ENCODE results near the gene LAMA2. TPM values are rescaled to one million over a fixed set of nuclear protein-coding genes. Genes with fewer than 3 reads are reported as not detected.

Gene LAMA2
- total RNA-seq, 4 donors from 2014 or later, result 15.1 to 27.3 (median 25.0) TPM

GRCh38 chr6:129451187-129451586, 568.2 kb downstream of the LAMA2 start:
- no peak for DNase-seq (ENCODE audit: low spot score in 2 of 2)
- no peaks in the 10 kb centered on the region for H3K9me3 ChIP-seq
- no peak overlapping the region for H3K27ac ChIP-seq
- no peak overlapping the region for H3K4me3 ChIP-seq
- H3K36me3 ChIP-seq, result no peaks in the 10 kb centered on the region
- no peaks in the 10 kb centered on the region for H3K27me3 ChIP-seq
- TF ChIP-seq POLR2A (IDR thresholded peaks at IDR 0.05) (no peak), POLR2AphosphoS5 (IDR thresholded peaks at IDR 0.05) (no peak), CTCF (IDR thresholded peaks at IDR 0.05) (no peak), EP300 (IDR thresholded peaks at IDR 0.05) (no peak)
- H3K4me1 ChIP-seq, result no peaks in the 10 kb centered on the region

GRCh38 chr6:129453073-129453472, 570.1 kb downstream of the LAMA2 start:
- no peaks in the 10 kb centered on the region for H3K4me1 ChIP-seq
- TF ChIP-seq CTCF (IDR thresholded peaks at IDR 0.05) (no peak), POLR2AphosphoS5 (IDR thresholded peaks at IDR 0.05) (no peak), EP300 (IDR thresholded peaks at IDR 0.05) (no peak), POLR2A (IDR thresholded peaks at IDR 0.05) (no peak)
- H3K9me3 ChIP-seq, result no peaks in the 10 kb centered on the region
- no peak for DNase-seq (ENCODE audit: low spot score in 2 of 2)
- H3K36me3 ChIP-seq, result no peaks in the 10 kb centered on the region
- 84% methylated on average over 3 of the region's 3 CpGs for WGBS
- no peak overlapping the region for H3K27ac ChIP-seq
- no peak overlapping the region for H3K4me3 ChIP-seq
- no peaks in the 10 kb centered on the region for H3K27me3 ChIP-seq

- H3K4me1 ChIP-seq, result no peaks in the 10 kb centered on the region
- TF ChIP-seq EP300 (IDR thresholded peaks at IDR 0.05), result no peak
- no peak for TF ChIP-seq POLR2A (IDR thresholded peaks at IDR 0.05)
- no peak for TF ChIP-seq CTCF (IDR thresholded peaks at IDR 0.05)
- no peak for TF ChIP-seq POLR2AphosphoS5 (IDR thresholded peaks at IDR 0.05)
- WGBS, result 79% methylated on average over 1 of the region's 1 CpG
- H3K4me3 ChIP-seq, result no peak overlapping the region
- no peaks in the 10 kb centered on the region for H3K9me3 ChIP-seq
- H3K36me3 ChIP-seq, result no peaks in the 10 kb centered on the region
- DNase-seq (ENCODE audit: low spot score in 2 of 2), result no peak
- H3K27me3 ChIP-seq, result no peaks in the 10 kb centered on the region
- H3K27ac ChIP-seq, result no peak overlapping the region
These were observed 571.5 kb downstream of the LAMA2 start for GRCh38 chr6:129454488-129454887.

GRCh38 chr6:129455126-129455769, 572.3 kb downstream of the LAMA2 start:
- 92% methylated on average over 3 of the region's 3 CpGs for WGBS

GRCh38 chr6:129460221-129460620, 577.3 kb downstream of the LAMA2 start:
- TF ChIP-seq POLR2A (IDR thresholded peaks at IDR 0.05), result no peak
- Histone ChIP-seq H3K4me1 (no peaks in the 10 kb centered on the region), H3K4me3 (no peak overlapping the region), H3K27ac (no peak overlapping the region), H3K9me3 (no peaks in the 10 kb centered on the region), H3K36me3 (peaks cover 8% of the 10 kb centered on the region), H3K27me3 (no peaks in the 10 kb centered on the region)
- no peak for DNase-seq (ENCODE audit: low spot score in 2 of 2)
- 57% methylated on average over 2 of the region's 2 CpGs for WGBS

More at GRCh38 chr6:129455126-129455769, 572.3 kb downstream of the LAMA2 start:
- Histone ChIP-seq H3K27ac (no peak overlapping the region), H3K9me3 (no peaks in the 10 kb centered on the region), H3K4me1 (no peaks in the 10 kb centered on the region), H3K27me3 (no peaks in the 10 kb centered on the region), H3K36me3 (no peaks in the 10 kb centered on the region), H3K4me3 (no peak overlapping the region)
- TF ChIP-seq EP300 (IDR thresholded peaks at IDR 0.05) (no peak), POLR2A (IDR thresholded peaks at IDR 0.05) (no peak), POLR2AphosphoS5 (IDR thresholded peaks at IDR 0.05) (no peak), CTCF (IDR thresholded peaks at IDR 0.05) (no peak)
- DNase-seq (ENCODE audit: low spot score in 2 of 2), result no peak

All from suprapubic skin (tissue), 4 donors.